Stimulated activated CD8-positive, alpha-beta memory T cell treated with anti-CD3 and anti-CD28 coated beads, Interleukin-4, amount 100 ng/mL, for 24 hours (primary cell): ENCODE results near the gene DPF3.

Experiments
- DNase-seq: peaks from one replicate; pipeline ENCODE4 v3.0.0-alpha.2; 2020; ENCODE audit warnings: low read depth

Gene DPF3

GRCh38 chr14:72904840-72905561 is 11.1 kb upstream of the DPF3 start:
- peak; percentile 34 for DNase-seq

- no peak for DNase-seq
Observed at GRCh38 chr14:72904218-72904617, 10.3 kb upstream of the DPF3 start.

GRCh38 chr14:72903716-72904115 is 9.8 kb upstream of the DPF3 start:
- DNase-seq = no peak

- no peak for DNase-seq
Observed at GRCh38 chr14:72902801-72903530, 9.1 kb upstream of the DPF3 start.

GRCh38 chr14:72901361-72901760 is 7.5 kb upstream of the DPF3 start:
- no peak for DNase-seq

GRCh38 chr14:72898448-72898847 is 4.5 kb upstream of the DPF3 start:
- no peak for DNase-seq

GRCh38 chr14:72894623-72895378 is 900 bp upstream of the DPF3 start:
- DNase-seq = no peak

GRCh38 chr14:72894323-72894622 is 372 bp upstream of the DPF3 start:
- no peak for DNase-seq

- DNase-seq = no peak
Observed at GRCh38 chr14:72892879-72893635, 844 bp downstream of the DPF3 start.

- no peak for DNase-seq
Observed at GRCh38 chr14:72892103-72892878, 1.6 kb downstream of the DPF3 start.

- no peak for DNase-seq
Observed at GRCh38 chr14:72891666-72892102, 2.2 kb downstream of the DPF3 start.

GRCh38 chr14:72889366-72889765 is 4.5 kb downstream of the DPF3 start:
- DNase-seq = no peak

- no peak for DNase-seq
Observed at GRCh38 chr14:72888636-72889201, 5.2 kb downstream of the DPF3 start.

GRCh38 chr14:72888192-72888591 is 5.7 kb downstream of the DPF3 start:
- no peak for DNase-seq

GRCh38 chr14:72887514-72887913 is 6.4 kb downstream of the DPF3 start:
- DNase-seq = no peak

- DNase-seq = no peak
Observed at GRCh38 chr14:72884386-72884785, 9.5 kb downstream of the DPF3 start.

GRCh38 chr14:72883961-72884360 is 9.9 kb downstream of the DPF3 start:
- no peak for DNase-seq

- no peak for DNase-seq
Observed at GRCh38 chr14:72883109-72883508, 10.8 kb downstream of the DPF3 start.

- no peak for DNase-seq
Observed at GRCh38 chr14:72882463-72882862, 11.4 kb downstream of the DPF3 start.

- no peak for DNase-seq
Observed at GRCh38 chr14:72882047-72882446, 11.9 kb downstream of the DPF3 start.

- DNase-seq = no peak
Observed at GRCh38 chr14:72881543-72881942, 12.4 kb downstream of the DPF3 start.
